ENCODE results near the gene CNN3. TPM values are rescaled to one million over a fixed set of nuclear protein-coding genes. Genes with fewer than 3 reads are reported as not detected.
A peak's percentile ranks its signal among the peaks of the same experiment; 100 is the strongest.

Gene CNN3
- total RNA-seq, 2 experiments from 2014 or later, result not detected

DNA sequence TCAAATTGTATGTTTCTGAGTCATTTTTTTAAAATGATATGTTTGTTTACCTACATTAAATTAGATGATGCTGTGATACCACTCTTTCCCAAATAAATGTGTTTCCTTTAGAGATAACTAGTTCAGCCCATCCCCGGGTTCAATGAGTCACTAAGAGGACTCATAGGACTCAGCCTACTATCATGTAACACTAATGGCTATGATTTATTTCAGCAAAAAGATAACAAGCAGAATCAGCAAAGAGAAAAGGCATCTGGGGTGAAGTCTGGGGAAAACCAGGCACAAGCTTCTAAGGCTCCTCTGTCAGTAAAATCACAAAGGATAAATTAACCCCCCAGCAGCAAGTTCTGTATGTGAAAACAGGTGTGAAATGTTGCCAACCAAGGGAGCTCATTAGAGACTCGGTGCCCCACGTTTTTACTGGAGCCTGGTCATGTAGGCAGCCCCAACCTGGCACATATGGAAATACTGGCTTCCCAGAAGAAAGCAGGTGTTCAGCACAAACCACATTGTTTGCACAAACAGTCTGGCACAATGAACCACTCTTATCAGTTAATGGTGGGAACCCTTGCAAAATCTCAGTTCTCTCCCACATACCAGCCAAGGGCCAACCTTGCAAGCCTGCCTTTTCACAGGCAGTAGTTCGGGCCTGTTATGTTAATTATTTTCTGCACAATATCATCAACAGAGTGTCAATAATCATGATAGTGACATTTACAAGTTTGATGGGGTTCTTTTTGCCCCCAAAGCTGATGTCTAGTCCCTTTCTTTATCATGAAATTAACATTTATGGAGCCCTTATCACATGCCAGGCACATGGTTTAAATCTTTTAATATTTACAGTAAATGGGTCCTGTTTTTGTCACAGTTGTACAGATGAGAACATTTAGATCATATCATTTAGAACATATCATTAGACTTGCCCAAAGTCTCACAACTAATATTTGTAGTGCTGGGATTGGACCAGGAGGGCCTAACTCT lies 23.1 kb upstream of the CNN3 start:
- H3K4me2 ChIP-seq (ENCODE audit: low read length), result no peak overlapping the region
- POLR2A ChIA-PET, result no interaction called here
- H3K9me3 ChIP-seq (ENCODE audit: low read length), result no peaks in the 10 kb centered on the region
- no peaks in the 10 kb centered on the region for H3K9me2 ChIP-seq (ENCODE audit: insufficient read depth, low read length)
- peaks cover 3% of the 10 kb centered on the region for H3K4me1 ChIP-seq (ENCODE audit: insufficient read depth, low read length, poor library complexity, severe bottlenecking)
- no peak overlapping the region for H3K27ac ChIP-seq (ENCODE audit: low read depth, low read length, poor library complexity, severe bottlenecking)
- H3K4me3 ChIP-seq (ENCODE audit: low read depth, low read length, poor library complexity, severe bottlenecking), result no peak overlapping the region
- no TSS peak for BruUV-seq (replicated peaks)
- H4K20me1 ChIP-seq (ENCODE audit: insufficient read depth, low read length), result no peaks in the 10 kb centered on the region
- intact Hi-C loops (cut with micrococcal nuclease; ENCODE audit: unreplicated experiment), result no loop called here
- no peaks in the 10 kb centered on the region for H3K36me3 ChIP-seq (ENCODE audit: insufficient read depth, low read length)
- no peaks in the 10 kb centered on the region for H3K79me2 ChIP-seq (ENCODE audit: insufficient read depth, low read depth, low read length)
- CTCF ChIA-PET (ENCODE audit: unreplicated experiment), result no interaction called here
- H2AFZ ChIP-seq (ENCODE audit: low read length), result 0 out of 2 replicates have a peak overlapping the region, but pooled peaks have one; percentile 24
- TF ChIP-seq, protein P1, sequence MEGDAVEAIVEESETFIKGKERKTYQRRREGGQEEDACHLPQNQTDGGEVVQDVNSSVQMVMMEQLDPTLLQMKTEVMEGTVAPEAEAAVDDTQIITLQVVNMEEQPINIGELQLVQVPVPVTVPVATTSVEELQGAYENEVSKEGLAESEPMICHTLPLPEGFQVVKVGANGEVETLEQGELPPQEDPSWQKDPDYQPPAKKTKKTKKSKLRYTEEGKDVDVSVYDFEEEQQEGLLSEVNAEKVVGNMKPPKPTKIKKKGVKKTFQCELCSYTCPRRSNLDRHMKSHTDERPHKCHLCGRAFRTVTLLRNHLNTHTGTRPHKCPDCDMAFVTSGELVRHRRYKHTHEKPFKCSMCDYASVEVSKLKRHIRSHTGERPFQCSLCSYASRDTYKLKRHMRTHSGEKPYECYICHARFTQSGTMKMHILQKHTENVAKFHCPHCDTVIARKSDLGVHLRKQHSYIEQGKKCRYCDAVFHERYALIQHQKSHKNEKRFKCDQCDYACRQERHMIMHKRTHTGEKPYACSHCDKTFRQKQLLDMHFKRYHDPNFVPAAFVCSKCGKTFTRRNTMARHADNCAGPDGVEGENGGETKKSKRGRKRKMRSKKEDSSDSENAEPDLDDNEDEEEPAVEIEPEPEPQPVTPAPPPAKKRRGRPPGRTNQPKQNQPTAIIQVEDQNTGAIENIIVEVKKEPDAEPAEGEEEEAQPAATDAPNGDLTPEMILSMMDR (conservative IDR thresholded peaks at IDR 0.05; ENCODE audit: low read length), result no peak
- no peak for TF ChIP-seq EZH2phosphoT487 (IDR thresholded peaks at IDR 0.05; ENCODE audit: borderline replicate concordance, low read depth, low read length)
- DNase-seq (ENCODE audit: low spot score), result no peak

DNA sequence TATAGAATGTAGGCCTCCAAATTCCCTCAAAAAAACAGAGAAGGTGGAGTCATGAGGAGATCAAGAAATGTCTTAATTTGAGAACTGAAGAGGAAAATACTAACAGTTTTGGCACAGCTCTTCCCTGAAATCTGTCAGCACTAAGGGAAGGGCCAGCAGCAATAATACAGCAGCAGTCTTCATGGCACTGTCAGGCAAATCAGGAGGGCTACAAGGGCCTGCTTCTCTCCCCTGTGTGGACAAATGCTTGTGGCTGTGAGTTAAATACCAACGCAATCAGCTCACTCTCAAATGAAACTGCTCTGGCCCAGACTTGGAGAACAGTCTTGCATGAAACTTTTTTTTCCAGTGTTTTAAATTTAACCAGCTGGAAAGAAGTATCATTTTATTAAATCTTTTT lies 20.5 kb upstream of the CNN3 start:
- Histone ChIP-seq H3K27ac (ENCODE audit: low read depth, low read length, poor library complexity, severe bottlenecking) (no peak overlapping the region), H3K79me2 (ENCODE audit: insufficient read depth, low read depth, low read length) (no peaks in the 10 kb centered on the region), H3K36me3 (ENCODE audit: insufficient read depth, low read length) (no peaks in the 10 kb centered on the region), H3K4me3 (ENCODE audit: low read depth, low read length, poor library complexity, severe bottlenecking) (no peak overlapping the region), H2AFZ (ENCODE audit: low read length) (no peak overlapping the region), H4K20me1 (ENCODE audit: insufficient read depth, low read length) (no peaks in the 10 kb centered on the region), H3K9me2 (ENCODE audit: insufficient read depth, low read length) (no peaks in the 10 kb centered on the region), H3K4me2 (ENCODE audit: low read length) (no peak overlapping the region), H3K9me3 (ENCODE audit: low read length) (no peaks in the 10 kb centered on the region), H3K4me1 (ENCODE audit: insufficient read depth, low read length, poor library complexity, severe bottlenecking) (peaks cover 3% of the 10 kb centered on the region)
- TF ChIP-seq EZH2phosphoT487 (IDR thresholded peaks at IDR 0.05; ENCODE audit: borderline replicate concordance, low read depth, low read length), result no peak
- TF ChIP-seq, protein P1 (conservative IDR thresholded peaks at IDR 0.05; ENCODE audit: low read length), result no peak
- CTCF ChIA-PET (ENCODE audit: unreplicated experiment), result no interaction called here
- POLR2A ChIA-PET, result interaction anchor here (0.5 to 0.6 kb wide), 2 partner anchors 31 to 317 kb away, joined by 3 to 6 read pairs; no protein-coding TSS in a partner anchor
- DNase-seq (ENCODE audit: low spot score), result no peak
- BruUV-seq (replicated peaks), result no TSS peak
- intact Hi-C loops (cut with micrococcal nuclease; ENCODE audit: unreplicated experiment), result no loop called here

DNA sequence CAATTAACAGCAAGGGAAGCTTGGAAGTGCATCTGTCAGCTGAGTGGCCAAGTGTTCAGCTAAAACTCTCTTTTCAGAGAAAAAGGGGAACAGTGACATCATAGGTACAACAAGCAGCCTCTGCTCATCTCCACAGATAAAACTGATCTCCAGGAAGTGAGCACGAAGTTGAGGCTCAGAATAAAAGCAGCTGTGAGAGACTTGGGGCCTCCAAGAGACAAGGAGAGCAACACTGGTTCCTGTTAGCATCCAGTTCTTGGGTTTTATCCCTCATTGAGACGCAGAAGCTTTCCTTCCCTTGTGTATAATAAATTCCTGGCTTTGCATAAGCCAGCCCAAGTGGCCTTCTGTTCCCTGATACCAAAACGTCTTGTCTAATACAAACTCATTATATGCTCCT lies 20.0 kb upstream of the CNN3 start:
- no peaks in the 10 kb centered on the region for H3K36me3 ChIP-seq (ENCODE audit: insufficient read depth, low read length)
- BruUV-seq (replicated peaks), result no TSS peak
- H3K9me2 ChIP-seq (ENCODE audit: insufficient read depth, low read length), result no peaks in the 10 kb centered on the region
- no peak overlapping the region for H3K27ac ChIP-seq (ENCODE audit: low read depth, low read length, poor library complexity, severe bottlenecking)
- ChIA-PET CTCF (ENCODE audit: unreplicated experiment) (no interaction called here), POLR2A (no interaction called here)
- H4K20me1 ChIP-seq (ENCODE audit: insufficient read depth, low read length), result no peaks in the 10 kb centered on the region
- peaks cover 3% of the 10 kb centered on the region for H3K4me1 ChIP-seq (ENCODE audit: insufficient read depth, low read length, poor library complexity, severe bottlenecking)
- no peaks in the 10 kb centered on the region for H3K9me3 ChIP-seq (ENCODE audit: low read length)
- no peak for DNase-seq (ENCODE audit: low spot score)
- no peak overlapping the region for H3K4me3 ChIP-seq (ENCODE audit: low read depth, low read length, poor library complexity, severe bottlenecking)
- TF ChIP-seq, protein P1 (conservative IDR thresholded peaks at IDR 0.05; ENCODE audit: low read length), result no peak
- no peak for TF ChIP-seq EZH2phosphoT487 (IDR thresholded peaks at IDR 0.05; ENCODE audit: borderline replicate concordance, low read depth, low read length)
- H3K79me2 ChIP-seq (ENCODE audit: insufficient read depth, low read depth, low read length), result no peaks in the 10 kb centered on the region
- intact Hi-C loops (cut with micrococcal nuclease; ENCODE audit: unreplicated experiment), result no loop called here
- H3K4me2 ChIP-seq (ENCODE audit: low read length), result no peak overlapping the region
- no peak overlapping the region for H2AFZ ChIP-seq (ENCODE audit: low read length)
